ENCODE results near the gene RGS7. TPM values are rescaled to one million over a fixed set of nuclear protein-coding genes. Genes with fewer than 3 reads are reported as not detected.

RGS7 gene
- total and polyA plus RNA-seq, 2 donors from 2014 or later = 3.6 TPM; not detected in 1

- H3K9ac ChIP-seq (ENCODE audit: low read length in 3 of 3) = no peak overlapping the region
- H3K27ac ChIP-seq (ENCODE audit: low read depth in 2 of 2, low read length in 2 of 2) = no peak overlapping the region
- TF ChIP-seq CTCF (IDR thresholded peaks at IDR 0.05; ENCODE audit: borderline replicate concordance, extremely low read depth, insufficient read depth) = no peak
- H3K4me3 ChIP-seq (ENCODE audit: low read length in 3 of 3) = no peak overlapping the region
- no peaks in the 10 kb centered on the region for H3K4me1 ChIP-seq (ENCODE audit: control insufficient read depth in 2 of 3, insufficient read depth in 2 of 3, low read depth in 1 of 3, low read length in 3 of 3)
- no peak for FAIRE-seq
- intact Hi-C loops (cut with DNase I) = no loop called here
- DNase-seq = no peak
- H3K9me3 ChIP-seq (ENCODE audit: control insufficient read depth in 2 of 3, insufficient read depth in 1 of 3, low read length in 3 of 3) = no peaks in the 10 kb centered on the region
- H3K36me3 ChIP-seq (ENCODE audit: control insufficient read depth in 2 of 3, insufficient read depth in 3 of 3, low read length in 3 of 3) = no peaks in the 10 kb centered on the region
- no peaks in the 10 kb centered on the region for H3K27me3 ChIP-seq (ENCODE audit: control insufficient read depth, insufficient read depth, low read length)
These were observed 278.0 kb downstream of the RGS7 start for GRCh38 chr1:241079047-241079446.

GRCh38 chr1:241077386-241078147 is 279.4 kb downstream of the RGS7 start:
- intact Hi-C loops (cut with DNase I) = no loop called here
- Histone ChIP-seq H3K4me3 (ENCODE audit: low read length in 3 of 3) (no peak overlapping the region), H3K9ac (ENCODE audit: low read length in 3 of 3) (no peak overlapping the region), H3K9me3 (ENCODE audit: control insufficient read depth in 2 of 3, insufficient read depth in 1 of 3, low read length in 3 of 3) (no peaks in the 10 kb centered on the region), H3K36me3 (ENCODE audit: control insufficient read depth in 2 of 3, insufficient read depth in 3 of 3, low read length in 3 of 3) (no peaks in the 10 kb centered on the region), H3K4me1 (ENCODE audit: control insufficient read depth in 2 of 3, insufficient read depth in 2 of 3, low read depth in 1 of 3, low read length in 3 of 3) (no peaks in the 10 kb centered on the region), H3K27me3 (ENCODE audit: control insufficient read depth, insufficient read depth, low read length) (no peaks in the 10 kb centered on the region), H3K27ac (ENCODE audit: low read depth in 2 of 2, low read length in 2 of 2) (no peak overlapping the region)
- no peak for FAIRE-seq
- TF ChIP-seq CTCF (IDR thresholded peaks at IDR 0.05; ENCODE audit: borderline replicate concordance, extremely low read depth, insufficient read depth) = no peak
- DNase-seq = no peak

- DNase-seq (no peak), FAIRE-seq (no peak)
- TF ChIP-seq CTCF (IDR thresholded peaks at IDR 0.05; ENCODE audit: borderline replicate concordance, extremely low read depth, insufficient read depth) = no peak
- H3K9ac ChIP-seq (ENCODE audit: low read length in 3 of 3) = no peak overlapping the region
- no peak overlapping the region for H3K4me3 ChIP-seq (ENCODE audit: low read length in 3 of 3)
- no peaks in the 10 kb centered on the region for H3K36me3 ChIP-seq (ENCODE audit: control insufficient read depth in 2 of 3, insufficient read depth in 3 of 3, low read length in 3 of 3)
- H3K27ac ChIP-seq (ENCODE audit: low read depth in 2 of 2, low read length in 2 of 2) = no peak overlapping the region
- H3K9me3 ChIP-seq (ENCODE audit: control insufficient read depth in 2 of 3, insufficient read depth in 1 of 3, low read length in 3 of 3) = no peaks in the 10 kb centered on the region
- no peaks in the 10 kb centered on the region for H3K4me1 ChIP-seq (ENCODE audit: control insufficient read depth in 2 of 3, insufficient read depth in 2 of 3, low read depth in 1 of 3, low read length in 3 of 3)
- intact Hi-C loops (cut with DNase I) = no loop called here
- no peaks in the 10 kb centered on the region for H3K27me3 ChIP-seq (ENCODE audit: control insufficient read depth, insufficient read depth, low read length)
These were observed 282.5 kb downstream of the RGS7 start for GRCh38 chr1:241074507-241074906.
